Motor neuron (in vitro differentiated cells): Measurements from ENCODE around the gene CCDC116. TPM values are rescaled to one million over a fixed set of nuclear protein-coding genes. Genes with fewer than 3 reads are reported as not detected.
"Not testable (repeated sequence)": the region's sequence is repeated elsewhere in the genome, so short reads cannot be mapped to it uniquely, and the experiment has no call there.

Experiments
- ATAC-seq, 8 experiments: fragments of 200-7000 bp; cut with Tn5 transposase; replicated peaks in 6 of 8; 2 replicates each; pipeline ENCODE4 v1.8.0; 2021; ENCODE audit warnings: mild to moderate bottlenecking in 8 of 8, moderate library complexity in 8 of 8
- H3K27ac ChIP-seq, 2 donors: fragments of 250-450 bp; sonication (Bioruptor Pico); 2 replicates each; pipeline ENCODE4 v1.9.0; 2021; ENCODE audit warnings: antibody characterized with exemption in 2 of 2, mild to moderate bottlenecking in 2 of 2, moderate library complexity in 1 of 2
- H3K4me1 ChIP-seq, 2 donors: fragments of 250-450 bp; sonication (Bioruptor Pico); replicated peaks in 1 of 2; 2 replicates each; pipeline ENCODE4 v1.6.1; 2021; ENCODE audit warnings: antibody characterized with exemption in 2 of 2, mild to moderate bottlenecking in 2 of 2, moderate library complexity in 1 of 2
- H3K4me3 ChIP-seq, 5 donors: fragments of 250-450 bp; sonication (Bioruptor Pico); 2 replicates each; pipeline ENCODE4 v1.9.0; 2021; ENCODE audit warnings: antibody characterized with exemption in 5 of 5, mild to moderate bottlenecking in 5 of 5, moderate library complexity in 4 of 5
- WGBS, 10 experiments: fragments of 450-650 bp; shearing (Covaris generic); methylation state at CpG; one replicate each; pipeline ENCODE4 v1.0.0; 2022; 5-methylcytosine and 5-hydroxymethylcytosine counted together
- in situ Hi-C, 9 experiments: fragments of 400-800 bp; cut with MboI; loops; one replicate each; pipeline ENCODE4 v1.15.0; 2021; ENCODE audit warnings: low sequenced_read_pairs in 9 of 9, low pct_unique_long_range_greater_than_20kb in 2 of 9; ENCODE audit not compliant: unreplicated experiment in 9 of 9
- total RNA-seq, 8 experiments: library from RNA; unstranded; fragments of 300-600 nt; gene quantifications; 2 replicates each; pipeline versions ENCODE4 v1.2.3 to v1.2.4, GENCODE V29; 2022

The CCDC116 gene
- total RNA-seq, 8 experiments from 2014 or later = 0.11 to 1.2 (median 0.31) TPM

GRCh38 chr22:21626735-21627469, 5.7 kb upstream of the CCDC116 start:
- Histone ChIP-seq H3K27ac (peak overlapping the region in 1 of 2 donors; percentile 9), H3K4me3 (no peak overlapping the region), H3K4me1 (peaks cover 11 to 12% of the 10 kb centered on the region in 2 donors)
- 60 to 91% (median 82%) methylated on average over 1 to 7 of the region's 11 CpGs; no CpG with 5 or more reads in 3 of the 10 experiments for WGBS, 10 experiments
- in situ Hi-C loops = no loop called here
- ATAC-seq = no peak

GRCh38 chr22:21628386-21629254, 3.9 kb upstream of the CCDC116 start:
- H3K4me3 ChIP-seq = peak overlapping the region; percentile 63 to 97 (median 82)
- WGBS, 10 experiments = 85 to 100% (median 90%) methylated on average over 2 to 4 of the region's 74 CpGs; no CpG with 5 or more reads in 7 of the 10 experiments
- peak overlapping the region; percentile 38 to 82 for H3K27ac ChIP-seq
- H3K4me1 ChIP-seq = peaks cover 10 to 11% of the 10 kb centered on the region in 2 donors
- ATAC-seq = peak in 3 of 8 experiments; percentile 0 to 4 (median 0)
- in situ Hi-C loops = no loop called here

- 0 to 3% (median 0%) methylated on average over 5 to 18 of the region's 93 CpGs; no CpG with 5 or more reads in 6 of the 10 experiments for WGBS, 10 experiments
- Histone ChIP-seq H3K4me1 (peaks cover 10 to 11% of the 10 kb centered on the region in 2 donors), H3K27ac (peak within 1 kb of the TSS; percentile 74 to 82), H3K4me3 (peak within 1 kb of the TSS; percentile 63 to 97 (median 82))
- ATAC-seq = peak; percentile 81 to 94 (median 92)
- in situ Hi-C loops = no loop called here
Measured at GRCh38 chr22:21629255-21630149, 3.1 kb upstream of the CCDC116 start, which contains the start of gene YDJC. TSS of gene YDJC (minus strand) at chr22:21630022. CDS start at chr22:21630014, 8 bp downstream.

- H3K4me3 ChIP-seq = no peak overlapping the region
- H3K27ac ChIP-seq = no peak overlapping the region
- ATAC-seq = no peak
- WGBS, 10 experiments = 79 to 100% (median 94%) methylated on average over 1 to 4 of the region's 4 CpGs; no CpG with 5 or more reads in 1 of the 10 experiments
- peaks cover 10 to 11% of the 10 kb centered on the region in 2 donors for H3K4me1 ChIP-seq
- in situ Hi-C loops = no loop called here
Measured at GRCh38 chr22:21631025-21631424, 1.5 kb upstream of the CCDC116 start.

GRCh38 chr22:21632931-21633330, 371 bp downstream of the CCDC116 start:
- Histone ChIP-seq H3K4me1 (peaks cover 10 to 11% of the 10 kb centered on the region in 2 donors), H3K4me3 (no peak overlapping the region), H3K27ac (peak overlapping the region in 1 of 2 donors; percentile 56)
- 70 to 97% (median 91%) methylated on average over 2 to 6 of the region's 18 CpGs; no CpG with 5 or more reads in 6 of the 10 experiments for WGBS, 10 experiments
- in situ Hi-C loops = no loop called here
- ATAC-seq = no peak

- H3K4me3 ChIP-seq = no peak overlapping the region
- 20 to 87% (median 83%) methylated on average over 1 to 2 of the region's 4 CpGs; no CpG with 5 or more reads in 7 of the 10 experiments for WGBS, 10 experiments
- peak overlapping the region; percentile 19 to 39 for H3K27ac ChIP-seq
- peaks cover 6 to 9% of the 10 kb centered on the region in 2 donors for H3K4me1 ChIP-seq
- in situ Hi-C loops = no loop called here
- no peak for ATAC-seq
Measured at GRCh38 chr22:21633481-21633880, 921 bp downstream of the CCDC116 start.

- ATAC-seq = no peak
- in situ Hi-C loops = no loop called here
- 85 to 100% (median 96%) methylated on average over 1 to 11 of the region's 16 CpGs; no CpG with 5 or more reads in 4 of the 10 experiments for WGBS, 10 experiments
- no peak overlapping the region for H3K4me3 ChIP-seq
- H3K27ac ChIP-seq = peak overlapping the region in 1 of 2 donors; percentile 19
- peaks cover under 1 to 3% of the 10 kb centered on the region in 2 donors for H3K4me1 ChIP-seq
Measured at GRCh38 chr22:21634081-21634480, 1.5 kb downstream of the CCDC116 start.

- Histone ChIP-seq H3K4me3 (no peak overlapping the region), H3K4me1 (peaks cover 0 to 2% of the 10 kb centered on the region in 2 donors), H3K27ac (no peak overlapping the region)
- WGBS, 10 experiments = 68 to 95% (median 90%) methylated on average over 2 to 7 of the region's 19 CpGs; no CpG with 5 or more reads in 5 of the 10 experiments
- in situ Hi-C loops = no loop called here
- ATAC-seq = no peak
Measured at GRCh38 chr22:21634844-21635243, 2.3 kb downstream of the CCDC116 start.

GRCh38 chr22:21635771-21636510, 3.4 kb downstream of the CCDC116 start:
- in situ Hi-C loops = no loop called here
- Histone ChIP-seq H3K4me1 (peaks cover 3% of the 10 kb centered on the region in 2 donors), H3K4me3 (no peak overlapping the region), H3K27ac (peak overlapping the region; percentile 22 to 56)
- no peak for ATAC-seq
- WGBS, 10 experiments = 63 to 85% (median 74%) methylated on average over 2 to 6 of the region's 15 CpGs; no CpG with 5 or more reads in 4 of the 10 experiments

GRCh38 chr22:21636629-21637218, 4.2 kb downstream of the CCDC116 start:
- no peak overlapping the region for H3K4me3 ChIP-seq
- no peak for ATAC-seq
- H3K4me1 ChIP-seq = peaks cover 7% of the 10 kb centered on the region in 2 donors
- 67 to 100% (median 84%) methylated on average over 3 to 12 of the region's 17 CpGs; no CpG with 5 or more reads in 3 of the 10 experiments for whole genome bisulfite sequencing, 10 experiments
- in situ Hi-C loops = no loop called here
- peak overlapping the region; percentile 22 to 56 for H3K27ac ChIP-seq

- in situ Hi-C loops = not testable (repeated sequence)
Measured at GRCh38 chr22:21637450-21637849, 4.9 kb downstream of the CCDC116 start.

More at GRCh38 chr22:21637450-21637849, 4.9 kb downstream of the CCDC116 start:
- not testable (repeated sequence) for H3K4me3 ChIP-seq, H3K27ac ChIP-seq, ATAC-seq, H3K4me1 ChIP-seq
- 30 to 100% (median 76%) methylated on average over 1 to 2 of the region's 2 CpGs; no CpG with 5 or more reads in 4 of the 10 experiments for WGBS, 10 experiments
